Coronary artery (tissue), 2 donors: ENCODE measurements around the gene PPP1R14B.
"Not testable (repeated sequence)": the region's sequence is repeated elsewhere in the genome, so short reads cannot be mapped to it uniquely, and the experiment has no call there.

ENCODE experiments used
- DNase-seq: peaks from one replicate; pipeline ENCODE4 v3.0.0-alpha.2; 2017; ENCODE audit warnings: low spot score
- H3K27ac ChIP-seq, 2 donors: fragments of 200-600 bp; sonication (generic); one replicate each; pipeline ENCODE4 v1.5.1; 2016 to 2019
- H3K4me3 ChIP-seq: fragments of 200-600 bp; sonication (generic); 2 replicates; pipeline ENCODE4 v1.5.1; 2016; ENCODE audit warnings: mild to moderate bottlenecking, moderate library complexity
- CTCF ChIP-seq: fragments of 200-600 bp; sonication (generic); IDR thresholded peaks from one replicate; pipeline ENCODE4 v1.5.1; 2019; ENCODE audit warnings: antibody characterized with exemption

PPP1R14B gene

DNA sequence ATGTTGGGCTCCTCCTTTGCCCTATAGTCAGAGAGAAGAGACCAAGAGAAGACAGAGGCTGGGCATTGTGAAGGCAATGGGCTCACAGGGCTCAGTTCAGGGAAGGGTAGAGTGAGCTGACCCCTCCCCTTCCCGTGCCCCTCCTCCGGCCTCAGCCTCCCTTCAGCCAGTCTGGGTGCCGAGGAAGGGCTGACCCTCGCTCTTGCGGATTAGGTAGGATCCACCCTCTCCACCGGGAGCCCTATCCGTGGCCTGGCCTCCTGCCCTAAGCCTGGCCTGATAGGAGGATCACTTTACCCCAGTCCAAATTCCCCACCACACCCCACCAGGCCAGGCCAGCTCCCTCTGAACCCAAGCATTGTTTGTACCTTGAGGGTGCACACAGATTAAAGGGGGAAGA, 1.8 kb upstream of the PPP1R14B start:
- Histone ChIP-seq H3K27ac (no peak overlapping the region), H3K4me3 (no peak overlapping the region)
- no peak for DNase-seq
- no peak for TF ChIP-seq CTCF

DNA sequence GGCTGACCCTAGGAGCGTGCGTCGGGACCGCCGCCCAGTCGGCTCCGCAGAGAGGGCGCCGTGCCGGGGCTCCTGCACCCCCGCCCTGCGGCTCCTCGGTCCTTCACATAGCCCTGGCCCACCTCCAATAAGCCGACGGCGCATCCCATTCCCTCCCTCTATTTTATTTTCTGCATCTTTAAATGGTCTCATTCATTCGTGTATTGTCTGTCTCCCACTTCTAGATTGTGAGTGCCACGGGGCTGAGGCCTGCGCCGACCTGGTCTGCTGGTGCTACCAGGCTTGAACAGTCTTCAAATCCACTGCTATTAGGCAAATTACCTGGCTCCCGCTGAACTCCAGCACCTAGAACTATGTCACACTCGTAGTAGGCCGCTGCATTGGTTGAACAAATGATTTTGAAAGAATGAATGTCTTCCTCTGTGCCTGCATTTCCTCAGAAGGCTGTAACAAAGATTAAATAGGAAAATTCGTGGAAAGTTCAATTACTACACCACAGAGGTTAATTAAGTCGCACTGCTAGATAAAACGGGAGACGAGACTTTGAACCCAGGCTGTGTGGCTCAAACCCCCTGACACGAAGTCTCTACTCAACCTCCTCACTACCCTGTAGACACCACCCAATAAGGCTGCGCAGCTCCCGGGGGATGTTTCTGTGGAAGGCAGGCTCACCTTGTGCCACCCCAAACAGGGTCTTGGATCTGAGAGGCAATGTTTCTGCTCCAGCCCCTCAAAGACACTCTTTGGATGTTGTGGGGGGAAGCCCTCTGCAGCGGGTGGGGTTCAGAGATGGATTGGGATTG, 1.2 kb upstream of the PPP1R14B start:
- Histone ChIP-seq H3K27ac (peak overlapping the region; percentile 85 to 95), H3K4me3 (peak overlapping the region; percentile 81)
- DNase-seq, result no peak
- no peak for TF ChIP-seq CTCF

GRCh38 chr11:64246621-64246870, 197 bp downstream of the PPP1R14B start:
- H3K27ac ChIP-seq, result peak overlapping the region; percentile 87 to 95
- DNase-seq, result not testable (repeated sequence)
- H3K4me3 ChIP-seq, result peak overlapping the region; percentile 81

GRCh38 chr11:64245797-64246620, 734 bp downstream of the PPP1R14B start:
- DNase-seq, result peak; percentile 92
- peak overlapping the region; percentile 81 for H3K4me3 ChIP-seq
- TF ChIP-seq CTCF, result no peak
- H3K27ac ChIP-seq, result peak overlapping the region; percentile 87 to 95

DNA sequence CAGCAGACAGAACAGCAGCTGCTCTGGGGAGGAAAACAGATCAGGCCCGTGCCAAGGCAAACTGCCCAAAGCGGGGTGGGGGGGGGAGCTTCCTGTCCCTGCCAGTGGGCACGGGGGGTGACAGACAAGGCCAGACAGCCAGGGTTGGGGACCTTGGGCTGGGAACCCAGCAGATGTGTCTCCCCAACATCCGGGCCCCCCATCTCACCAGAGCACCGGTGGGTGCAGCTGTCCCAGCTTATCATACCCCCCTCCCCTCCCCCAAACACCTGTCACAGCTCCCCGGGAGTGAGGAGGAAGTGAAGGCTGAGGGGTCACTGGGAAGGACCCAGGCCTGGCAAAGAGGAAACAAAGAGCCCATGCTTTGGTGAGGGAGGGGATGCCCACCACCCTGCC, 1.3 kb downstream of the PPP1R14B start:
- no peak for DNase-seq
- TF ChIP-seq CTCF, result no peak
- peak overlapping the region; percentile 81 for H3K4me3 ChIP-seq
- peak overlapping the region; percentile 87 to 95 for H3K27ac ChIP-seq

DNA sequence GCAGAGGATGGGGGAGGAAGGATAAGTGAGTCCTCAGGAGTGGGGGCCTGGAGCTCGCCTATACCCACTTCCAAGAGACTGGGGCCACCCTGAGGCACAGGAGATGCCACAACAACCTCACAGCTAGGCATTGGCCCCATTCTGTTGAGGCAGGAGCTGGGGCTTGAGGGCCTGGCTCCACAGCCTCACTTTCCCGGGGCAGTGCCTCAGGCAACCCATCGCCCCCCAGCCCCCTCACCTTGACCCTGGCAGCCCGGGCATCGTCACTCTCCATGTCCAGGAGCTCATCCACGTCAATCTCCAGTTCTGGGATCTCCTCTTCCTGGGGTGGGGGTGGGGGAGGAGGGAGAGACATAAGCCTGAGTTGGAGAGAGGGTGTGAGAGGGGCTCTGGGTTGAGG, 1.8 kb downstream of the PPP1R14B start:
- DNase-seq, result no peak
- Histone ChIP-seq H3K27ac (peak overlapping the region; percentile 87 to 95), H3K4me3 (peak overlapping the region; percentile 81)
- no peak for TF ChIP-seq CTCF

DNA sequence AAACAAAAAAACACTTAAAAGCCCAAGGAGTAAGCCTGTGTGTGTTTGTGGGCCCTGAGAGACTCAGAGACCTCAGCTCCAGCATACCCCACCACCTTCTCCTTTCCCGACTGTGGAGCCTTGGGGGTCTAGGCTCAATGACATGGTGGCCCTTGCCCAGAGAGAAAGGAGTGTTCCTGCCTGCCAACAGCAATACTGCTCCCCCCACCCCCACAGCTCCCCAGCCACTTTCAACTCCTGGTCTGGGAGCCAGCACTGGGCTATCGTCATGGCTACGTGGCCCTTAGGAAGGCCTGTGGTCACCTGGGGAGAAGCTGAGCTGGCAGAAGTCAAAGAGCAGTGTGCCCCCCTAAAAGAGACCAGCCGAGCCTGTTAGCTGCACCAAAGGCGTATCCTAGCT, 2.6 kb downstream of the PPP1R14B start:
- no peak overlapping the region for H3K27ac ChIP-seq

More for the DNA sequence above, 2.6 kb downstream of the PPP1R14B start:
- no peak for DNase-seq
- H3K4me3 ChIP-seq, result no peak overlapping the region
- no peak for TF ChIP-seq CTCF
